ENCODE measurements around the gene HLCS. TPM values are rescaled to one million over a fixed set of nuclear protein-coding genes. Genes with fewer than 3 reads are reported as not detected.

The HLCS gene
- total and polyA plus RNA-seq, 2 of the 8 experiments (the other 6 are each of a cell fraction or from before 2014, with no cell fraction given): 4.7 to 12.2 TPM

DNA sequence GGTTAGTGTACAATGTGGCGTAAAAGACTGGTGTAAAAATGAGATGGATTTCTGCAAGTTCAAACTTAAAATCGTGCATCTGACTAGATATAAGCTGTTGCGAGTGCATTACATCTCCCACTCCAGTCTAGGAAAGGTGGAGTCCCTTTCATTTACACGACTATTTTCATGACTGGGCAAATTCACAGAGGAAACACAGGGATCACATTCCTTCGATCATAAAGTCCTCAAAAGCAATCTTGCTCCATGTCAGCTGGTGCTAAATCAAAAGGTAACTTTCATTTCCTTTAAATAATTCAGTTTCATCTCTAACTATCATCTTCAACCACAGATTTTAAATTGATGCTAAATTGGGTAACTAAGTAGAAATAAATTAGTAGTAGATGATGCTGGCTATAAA lies 100.0 kb downstream of the HLCS start:
- no peaks in the 10 kb centered on the region for H3K27me3 ChIP-seq (replicated peaks in 1 of 4; ENCODE audit: control insufficient read depth in 3 of 4, extremely low read depth in 1 of 4, insufficient read depth in 3 of 4, low read length in 3 of 4)
- TF ChIP-seq EZH2 (IDR thresholded peaks at IDR 0.05; ENCODE audit: low read depth, low read length, severe bottlenecking): no peak
- TF ChIP-seq SIX5 (IDR thresholded peaks at IDR 0.05; ENCODE audit: low read depth, low read length): no peak
- TF ChIP-seq POLR2AphosphoS5 (IDR thresholded peaks at IDR 0.05; ENCODE audit: low read depth, low read length): no peak

More for the DNA sequence above, 100.0 kb downstream of the HLCS start:
- WGBS, 2 experiments (ENCODE audit: extremely low coverage in 1 of 2, insufficient coverage in 1 of 2, insufficient read length in 1 of 2, insufficient replicate concordance in 2 of 2, low coverage in 1 of 2, low lambda C conversion rate in 2 of 2, missing lambda C conversion rate in 1 of 2): 92% methylated on average over 5 of the region's 5 CpGs; no CpG with 5 or more reads in 1 of the 2 experiments
- DNase-seq (ENCODE audit: low read depth in 1 of 2, low spot score in 2 of 2) (no peak), FAIRE-seq (no peak)
- H3K23me2 ChIP-seq (ENCODE audit: low read depth, low read length): no peaks in the 10 kb centered on the region; the same call in 1 of the 2 replicates
- no peak overlapping the region for H3K18ac ChIP-seq (ENCODE audit: extremely low read depth, low read length)
- H3K4me3 ChIP-seq (ENCODE audit: extremely low read depth in 1 of 4, insufficient read depth in 2 of 4, low read depth in 3 of 4, low read length in 4 of 4): no peak overlapping the region
- no peak overlapping the region for H3K4ac ChIP-seq (replicated peaks; ENCODE audit: insufficient read length, low read depth, low read length)
- no peaks in the 10 kb centered on the region for H4K20me1 ChIP-seq (replicated peaks in 1 of 2; ENCODE audit: control insufficient read depth in 1 of 2, insufficient read depth in 2 of 2, low read length in 2 of 2)
- H3K9me3 ChIP-seq (ENCODE audit: insufficient read depth in 2 of 2, low read depth in 1 of 2, low read length in 1 of 2): no peaks in the 10 kb centered on the region
- H3K23ac ChIP-seq (ENCODE audit: insufficient read length): no peak overlapping the region
- H3K27ac ChIP-seq (ENCODE audit: low read depth, low read length): no peak overlapping the region
- H3K79me2 ChIP-seq (ENCODE audit: control insufficient read depth in 1 of 2, insufficient read depth in 2 of 2, low read length in 2 of 2): no peaks in the 10 kb centered on the region
- H2BK15ac ChIP-seq (ENCODE audit: low read length): no peak overlapping the region
- ChIA-PET POLR2A (ENCODE audit: partially characterized antibody) (interaction anchor here (0.6 kb wide), 1 partner anchor 20 kb away, joined by 3 read pairs; no protein-coding TSS in a partner anchor), CTCF (ENCODE audit: partially characterized antibody) (interaction anchor here (1.6 kb wide), 1 partner anchor 11 kb away, joined by 8 read pairs; no protein-coding TSS in a partner anchor)
- no peak overlapping the region for H2BK12ac ChIP-seq (ENCODE audit: low read depth, low read length)
- no peak overlapping the region for H3K4me2 ChIP-seq (ENCODE audit: insufficient read depth in 1 of 2, low read depth in 2 of 2, low read length in 2 of 2)
- H2BK20ac ChIP-seq (ENCODE audit: low read length): no peak overlapping the region
- H3K9ac ChIP-seq (replicated peaks in 1 of 4; ENCODE audit: extremely low read depth in 1 of 4, low read depth in 3 of 4, low read length in 3 of 4): no peak overlapping the region
- H3K79me1 ChIP-seq (ENCODE audit: low read depth, low read length): no peaks in the 10 kb centered on the region; the same call in 1 of the 2 replicates
- H3K36me3 ChIP-seq (ENCODE audit: control insufficient read depth in 2 of 4, insufficient read depth in 4 of 4, low read length in 3 of 4): no peaks in the 10 kb centered on the region
- H4K5ac ChIP-seq (ENCODE audit: insufficient read length, low read depth, low read length): no peak overlapping the region
- H3K14ac ChIP-seq (ENCODE audit: insufficient read length): no peak overlapping the region
- H4K8ac ChIP-seq (ENCODE audit: extremely low read depth, insufficient read depth, low read length): no peak overlapping the region
- no peak overlapping the region for H3K56ac ChIP-seq (replicated peaks; ENCODE audit: insufficient read length, low read depth, low read length)
- H2BK120ac ChIP-seq (replicated peaks; ENCODE audit: low read depth, low read length): no peak overlapping the region
- H4K91ac ChIP-seq (replicated peaks; ENCODE audit: insufficient read length, low read length): no peak overlapping the region
- no peak overlapping the region for H2BK5ac ChIP-seq (ENCODE audit: low read depth, low read length)
- H3K4me1 ChIP-seq (replicated peaks in 1 of 4; ENCODE audit: control insufficient read depth in 3 of 4, insufficient read depth in 4 of 4, low read length in 3 of 4): 0 out of 7 replicates have a peak, but pooled peaks cover 0 to 3% (median 0%) of the 10 kb centered on the region in 4 experiments
- no peak overlapping the region for H2AFZ ChIP-seq (ENCODE audit: low read length)
- no peak overlapping the region for H2AK5ac ChIP-seq (ENCODE audit: low read depth, low read length)

Data from H1 (cell line).